ENCODE data around the gene MAN2B2.

Gene MAN2B2

GRCh38 chr4:6613676-6614651 lies 39.0 kb downstream of the MAN2B2 start:
- Histone ChIP-seq H3K79me2 (ENCODE audit: low read length) (no peaks in the 10 kb centered on the region), H3K4me1 (ENCODE audit: low read length) (no peaks in the 10 kb centered on the region), H3K36me3 (replicated peaks; ENCODE audit: insufficient read depth, low read length) (no peaks in the 10 kb centered on the region), H3K27ac (ENCODE audit: low read length) (no peak overlapping the region), H2AFZ (ENCODE audit: low read length) (no peak overlapping the region), H3K9me2 (replicated peaks; ENCODE audit: insufficient read depth, low read length) (no peaks in the 10 kb centered on the region), H3K9me3 (replicated peaks; ENCODE audit: insufficient read depth, low read length) (no peaks in the 10 kb centered on the region), H4K20me1 (ENCODE audit: insufficient read depth, low read length) (no peaks in the 10 kb centered on the region), H3F3A (ENCODE audit: insufficient read depth, low read length) (no peaks in the 10 kb centered on the region), H3K27me3 (replicated peaks; ENCODE audit: insufficient read depth, low read length) (no peaks in the 10 kb centered on the region), H3K4me3 (ENCODE audit: low read length) (no peak overlapping the region), H3K9ac (ENCODE audit: low read length) (no peak overlapping the region), H3K4me2 (ENCODE audit: low read depth, low read length) (no peak overlapping the region)
- DNase-seq = no peak
- TF ChIP-seq EZH2phosphoT487 (IDR thresholded peaks at IDR 0.05; ENCODE audit: low read length) = no peak
- TF ChIP-seq EZH2 (optimal IDR thresholded peaks at IDR 0.05; ENCODE audit: low read depth, low read length) = no peak
- no peak for TF ChIP-seq CTCF (IDR thresholded peaks at IDR 0.05; ENCODE audit: low read length)

GRCh38 chr4:6614701-6615230 lies 39.8 kb downstream of the MAN2B2 start:
- TF ChIP-seq EZH2phosphoT487 (IDR thresholded peaks at IDR 0.05; ENCODE audit: low read length) (no peak), EZH2 (optimal IDR thresholded peaks at IDR 0.05; ENCODE audit: low read depth, low read length) (no peak), CTCF (IDR thresholded peaks at IDR 0.05; ENCODE audit: low read length) (no peak)
- no peak overlapping the region for H3K9ac ChIP-seq (ENCODE audit: low read length)
- H3K79me2 ChIP-seq (ENCODE audit: low read length) = no peaks in the 10 kb centered on the region
- no peaks in the 10 kb centered on the region for H3K36me3 ChIP-seq (replicated peaks; ENCODE audit: insufficient read depth, low read length)
- H3F3A ChIP-seq (ENCODE audit: insufficient read depth, low read length) = no peaks in the 10 kb centered on the region
- no peak overlapping the region for H3K27ac ChIP-seq (ENCODE audit: low read length)
- no peaks in the 10 kb centered on the region for H3K9me2 ChIP-seq (replicated peaks; ENCODE audit: insufficient read depth, low read length)
- H3K4me1 ChIP-seq (ENCODE audit: low read length) = no peaks in the 10 kb centered on the region
- H2AFZ ChIP-seq (ENCODE audit: low read length) = no peak overlapping the region
- no peaks in the 10 kb centered on the region for H3K27me3 ChIP-seq (replicated peaks; ENCODE audit: insufficient read depth, low read length)
- H3K4me2 ChIP-seq (ENCODE audit: low read depth, low read length) = no peak overlapping the region
- H3K9me3 ChIP-seq (replicated peaks; ENCODE audit: insufficient read depth, low read length) = no peaks in the 10 kb centered on the region
- no peak for DNase-seq
- no peak overlapping the region for H3K4me3 ChIP-seq (ENCODE audit: low read length)
- no peaks in the 10 kb centered on the region for H4K20me1 ChIP-seq (ENCODE audit: insufficient read depth, low read length)

GRCh38 chr4:6616087-6616995 lies 41.4 kb downstream of the MAN2B2 start:
- H3K9me3 ChIP-seq (replicated peaks; ENCODE audit: insufficient read depth, low read length) = no peaks in the 10 kb centered on the region
- no peak overlapping the region for H2AFZ ChIP-seq (ENCODE audit: low read length)
- no peak overlapping the region for H3K27ac ChIP-seq (ENCODE audit: low read length)
- no peaks in the 10 kb centered on the region for H3K9me2 ChIP-seq (replicated peaks; ENCODE audit: insufficient read depth, low read length)
- H4K20me1 ChIP-seq (ENCODE audit: insufficient read depth, low read length) = no peaks in the 10 kb centered on the region
- no peak overlapping the region for H3K4me3 ChIP-seq (ENCODE audit: low read length)
- TF ChIP-seq EZH2 (optimal IDR thresholded peaks at IDR 0.05; ENCODE audit: low read depth, low read length) = no peak
- no peaks in the 10 kb centered on the region for H3K36me3 ChIP-seq (replicated peaks; ENCODE audit: insufficient read depth, low read length)
- H3F3A ChIP-seq (ENCODE audit: insufficient read depth, low read length) = no peaks in the 10 kb centered on the region
- no peaks in the 10 kb centered on the region for H3K79me2 ChIP-seq (ENCODE audit: low read length)
- no peaks in the 10 kb centered on the region for H3K4me1 ChIP-seq (ENCODE audit: low read length)
- no peak overlapping the region for H3K9ac ChIP-seq (ENCODE audit: low read length)
- no peaks in the 10 kb centered on the region for H3K27me3 ChIP-seq (replicated peaks; ENCODE audit: insufficient read depth, low read length)
- no peak for DNase-seq
- no peak overlapping the region for H3K4me2 ChIP-seq (ENCODE audit: low read depth, low read length)

Measured in MM.1S (cell line).